GM18526 (cell line): ENCODE results near the gene SLC9A7.

Experiments
- POLR2A ChIP-seq: IDR thresholded peaks from 3 replicates; pipeline ENCODE4 v1.6.1; 2011; ENCODE audit not compliant: insufficient read length; ENCODE audit errors: extremely low read depth

SLC9A7 gene

DNA sequence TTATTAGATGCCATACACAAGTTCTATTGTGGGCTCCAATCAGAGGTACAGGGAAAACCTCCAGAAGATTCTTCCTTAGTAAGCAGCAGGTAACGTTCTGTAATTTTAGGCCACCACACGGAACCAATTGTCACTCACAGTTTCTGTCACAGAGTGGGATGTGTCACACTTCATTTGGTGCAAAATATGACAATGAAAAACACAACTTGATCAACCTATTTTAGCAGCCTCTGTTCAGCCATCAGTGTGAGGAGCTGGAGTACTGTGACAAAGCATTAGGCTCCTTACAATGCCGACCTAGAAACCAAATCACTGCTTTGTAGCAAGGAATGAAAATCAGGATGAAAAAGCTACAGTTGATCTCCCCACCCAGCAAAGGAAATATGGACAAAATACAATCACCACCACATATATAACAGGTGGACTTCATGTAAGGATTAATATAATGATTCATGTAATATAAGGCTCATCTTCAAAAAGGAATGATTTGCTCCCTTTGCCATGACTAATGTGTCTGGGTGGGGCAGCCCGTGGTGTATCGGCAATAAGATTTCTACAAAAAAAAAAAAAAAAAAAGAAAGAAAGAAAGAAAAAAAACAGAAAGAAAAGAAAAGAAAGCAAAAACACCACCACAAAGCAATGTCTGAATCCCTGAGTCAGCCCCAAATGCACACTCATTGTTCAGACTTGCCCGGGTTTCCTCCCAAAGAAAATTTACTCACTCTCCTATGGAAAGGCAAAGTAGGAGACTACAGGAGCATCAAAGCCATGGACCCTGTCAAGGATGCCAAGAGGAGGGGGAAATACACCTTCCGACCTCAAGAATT lies 36.0 kb downstream of the SLC9A7 start:
- no peak for TF ChIP-seq POLR2A

DNA sequence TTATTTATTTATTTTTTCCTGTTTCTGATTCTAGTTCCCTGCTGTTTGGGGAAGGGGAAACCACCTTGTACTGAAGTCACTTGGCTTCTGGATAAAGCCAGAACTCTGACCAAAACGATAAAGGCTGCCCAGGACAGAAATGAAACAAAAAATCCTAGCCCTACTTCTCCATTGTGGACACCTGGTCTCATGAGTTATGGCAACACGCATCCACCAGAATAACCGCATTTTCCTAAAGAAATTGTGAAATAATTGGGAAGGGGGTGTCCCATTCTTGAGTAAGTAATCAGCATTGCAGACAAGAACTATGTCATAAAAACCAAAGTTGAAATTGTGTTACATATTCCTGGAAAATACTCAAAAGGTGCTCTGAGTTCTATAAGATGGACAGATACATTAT lies 42.1 kb downstream of the SLC9A7 start:
- no peak for TF ChIP-seq POLR2A

DNA sequence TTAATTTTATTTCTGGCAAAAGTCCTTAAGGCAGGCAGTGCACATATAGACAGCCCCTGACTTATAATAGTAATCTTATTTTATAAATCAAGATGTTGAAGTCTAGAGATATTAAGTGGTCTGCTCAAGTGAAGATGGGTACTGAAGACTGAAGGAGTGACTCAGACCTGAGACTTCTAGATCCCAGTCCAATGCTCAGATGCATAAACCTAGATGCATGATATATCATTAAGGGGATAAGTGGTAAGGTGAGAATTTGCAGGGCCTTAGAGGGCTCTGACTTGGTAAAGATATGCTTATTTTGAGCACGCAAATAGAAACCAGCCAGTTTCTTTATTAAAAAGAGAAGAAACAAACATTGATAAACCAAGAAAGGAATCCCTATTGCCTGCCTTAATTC lies 42.9 kb downstream of the SLC9A7 start:
- no peak for TF ChIP-seq POLR2A

DNA sequence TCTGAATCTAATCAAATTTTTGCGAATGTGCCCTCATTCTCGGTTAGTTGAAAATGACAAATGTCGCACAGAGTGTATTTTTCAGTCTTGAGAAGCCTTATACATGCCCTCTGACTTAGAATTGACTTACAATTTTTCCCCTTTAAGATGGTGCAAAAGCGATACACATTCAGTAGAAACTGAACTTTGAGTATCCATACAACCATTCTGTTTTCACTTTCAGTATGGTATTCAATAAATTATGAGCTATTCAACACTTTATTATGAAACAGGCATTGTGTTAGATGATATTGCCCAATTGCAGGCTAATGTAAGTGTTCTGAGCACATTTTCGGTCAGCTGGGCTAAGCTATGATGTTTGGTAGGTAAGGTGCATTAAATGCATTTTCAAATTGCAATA lies 43.4 kb downstream of the SLC9A7 start:
- no peak for TF ChIP-seq POLR2A

DNA sequence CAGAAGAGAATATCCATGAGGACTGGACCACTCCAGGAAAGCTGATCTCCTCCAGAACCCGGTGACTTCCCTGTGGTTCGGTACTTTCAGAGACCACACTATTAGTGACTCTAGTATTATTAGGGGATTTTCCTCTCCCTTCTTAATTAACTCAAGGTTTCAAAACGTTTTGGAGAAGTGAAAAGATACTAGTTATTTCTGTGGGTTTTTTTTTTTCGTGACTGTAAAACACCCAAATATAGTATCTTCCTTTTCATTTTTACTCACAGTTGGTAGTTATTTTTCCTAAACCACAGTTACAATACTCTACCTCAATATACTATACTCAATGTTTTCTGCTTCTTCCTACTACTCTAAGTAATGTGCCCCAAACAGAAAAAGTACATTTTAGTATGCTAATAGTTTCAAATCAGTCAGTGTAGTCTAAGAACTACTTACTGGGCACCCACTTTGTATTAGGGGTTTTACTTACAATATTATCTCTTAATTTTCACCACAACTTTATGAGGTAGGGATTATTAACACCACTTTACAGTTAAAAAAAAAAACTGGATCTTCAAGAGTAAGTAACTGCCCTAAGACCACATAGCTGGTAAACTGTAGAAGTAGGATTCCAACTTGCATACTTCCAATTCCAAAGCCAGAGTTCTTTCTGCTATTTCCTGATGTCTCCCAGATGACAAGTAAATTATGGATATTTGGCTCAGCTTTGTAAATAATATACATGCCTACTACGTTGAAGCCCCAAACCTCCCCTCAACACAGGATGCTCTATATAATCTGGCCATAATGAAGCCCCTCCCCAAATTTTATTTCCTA lies 45.0 kb downstream of the SLC9A7 start:
- no peak for TF ChIP-seq POLR2A

DNA sequence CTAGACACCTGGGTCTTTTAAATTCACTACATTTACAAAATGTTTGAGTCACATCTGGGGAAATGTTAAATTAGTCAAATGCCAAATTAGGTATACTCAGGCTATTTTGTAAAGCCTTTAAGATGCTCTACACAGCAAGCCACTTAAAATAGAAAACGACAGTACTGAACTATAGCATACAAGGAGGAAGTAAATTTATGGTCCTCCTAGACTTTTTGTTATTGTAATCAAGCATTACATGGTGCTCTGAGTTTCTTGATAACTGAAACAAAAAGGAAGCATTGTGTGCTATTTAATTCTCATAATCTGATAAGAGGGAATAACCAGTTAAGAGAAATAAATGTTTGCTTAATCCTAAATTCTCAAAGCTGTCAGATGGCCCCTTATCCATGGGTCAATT lies 46.2 kb downstream of the SLC9A7 start:
- TF ChIP-seq POLR2A = no peak

DNA sequence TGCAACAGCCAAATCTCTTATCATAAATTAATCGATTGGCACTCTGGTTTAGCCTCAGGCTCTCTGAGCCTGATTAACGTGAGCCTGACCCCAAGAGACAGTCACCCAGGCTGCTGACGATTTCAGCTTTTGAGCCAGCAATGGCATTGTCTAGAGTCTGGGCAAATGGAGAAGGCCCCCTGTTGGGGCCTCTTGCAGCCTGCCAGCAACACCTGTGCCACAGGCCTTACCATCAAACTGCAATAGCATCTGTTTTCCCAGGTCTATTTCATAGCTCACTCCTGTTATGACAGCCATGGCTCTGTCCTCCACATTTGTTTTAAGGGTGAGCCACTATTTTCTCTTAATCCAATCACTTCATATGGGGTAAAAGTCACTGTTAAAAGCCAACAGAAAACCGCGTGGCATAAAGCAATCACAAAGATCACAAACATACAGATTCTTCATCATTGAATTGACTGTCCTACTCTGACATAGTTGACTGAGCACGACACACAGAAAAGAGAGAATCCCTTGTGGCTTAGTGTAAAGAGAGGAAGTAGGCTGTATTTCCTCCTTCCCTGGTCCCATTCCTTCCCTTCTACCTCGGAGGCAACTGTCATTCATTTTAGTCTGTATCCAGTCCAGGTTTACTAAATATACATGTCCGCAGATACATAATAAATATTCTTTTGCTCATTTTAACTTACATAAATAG lies 47.8 kb downstream of the SLC9A7 start:
- no peak for TF ChIP-seq POLR2A

DNA sequence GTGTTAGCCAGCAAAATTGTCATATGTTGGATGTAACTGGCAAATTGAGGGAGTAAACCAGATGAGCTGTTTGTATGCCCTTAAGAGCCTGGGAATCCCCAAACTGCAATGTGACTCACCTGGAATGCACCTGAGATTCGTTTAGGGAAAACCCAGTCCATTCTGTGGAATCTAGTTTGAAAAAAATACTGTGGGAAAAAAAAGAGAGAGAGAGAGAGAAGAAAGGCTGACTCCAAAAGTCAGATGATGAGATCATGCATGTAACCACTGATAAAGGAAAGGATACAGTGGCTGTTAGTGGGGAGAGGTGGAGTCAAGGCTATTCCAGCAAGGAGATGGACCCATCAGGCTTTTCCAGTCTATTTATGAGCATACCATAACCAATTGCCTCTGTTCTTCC lies 48.5 kb downstream of the SLC9A7 start:
- TF ChIP-seq POLR2A = no peak

DNA sequence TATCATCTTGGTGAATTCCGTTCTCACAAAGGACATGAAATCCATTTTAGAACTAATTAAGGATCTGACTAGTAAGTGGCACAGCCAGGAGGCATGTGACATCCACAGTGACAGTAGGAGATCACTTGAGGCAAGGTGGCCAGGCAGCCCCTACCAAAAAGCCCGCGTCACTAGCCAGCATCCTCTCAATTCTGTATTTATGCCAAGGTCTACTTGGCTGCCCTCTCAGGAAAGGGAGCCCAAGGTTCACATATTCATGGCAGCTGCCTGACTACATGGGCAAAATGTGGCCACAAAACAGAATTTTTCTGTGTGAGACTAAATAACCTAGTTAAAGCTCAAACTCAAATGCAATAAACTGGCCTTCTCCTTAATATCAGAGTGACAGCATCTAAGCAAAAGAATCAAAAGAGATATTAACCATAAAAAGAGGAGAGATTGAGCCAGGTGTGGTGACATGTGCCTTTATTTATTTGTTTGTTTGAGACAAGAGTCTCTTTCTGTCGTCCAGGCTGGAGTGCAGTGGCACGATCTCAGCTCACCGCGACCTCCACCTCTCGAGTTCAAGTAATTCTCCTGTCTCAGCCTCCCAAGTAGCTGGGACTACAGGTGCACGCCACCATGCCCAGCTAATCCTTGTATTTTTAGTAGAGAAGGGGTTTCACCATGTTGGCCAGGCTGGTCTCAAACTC lies 51.5 kb downstream of the SLC9A7 start:
- TF ChIP-seq POLR2A = no peak

DNA sequence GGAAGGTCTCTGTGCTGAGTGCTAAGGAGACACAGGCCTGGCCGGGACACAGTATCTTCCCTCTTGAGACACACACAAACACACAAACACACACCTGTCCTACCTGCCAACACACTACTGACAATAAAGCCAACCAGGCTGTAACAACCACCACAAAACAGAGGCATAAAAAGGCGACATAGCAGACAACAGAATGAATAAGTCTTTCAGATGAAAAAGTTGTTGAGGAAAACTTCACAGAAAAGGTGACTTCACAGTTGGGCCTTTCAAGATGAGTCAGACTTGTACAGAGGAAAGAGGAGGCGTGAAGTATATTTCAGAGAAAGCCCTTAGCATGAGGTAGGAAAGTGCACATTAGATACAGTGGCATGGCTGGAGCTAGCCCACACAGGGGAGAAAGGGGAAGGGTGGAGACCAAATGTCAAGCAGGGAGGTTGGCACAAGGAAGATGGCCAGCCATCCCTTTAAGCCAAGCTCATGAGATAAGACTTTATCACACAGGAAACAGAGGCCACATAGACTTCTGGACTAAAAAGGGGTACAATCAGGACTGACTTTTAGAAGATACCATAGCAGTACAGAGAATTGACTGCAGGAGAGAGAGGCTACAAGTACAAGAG lies 54.0 kb downstream of the SLC9A7 start:
- TF ChIP-seq POLR2A = no peak

DNA sequence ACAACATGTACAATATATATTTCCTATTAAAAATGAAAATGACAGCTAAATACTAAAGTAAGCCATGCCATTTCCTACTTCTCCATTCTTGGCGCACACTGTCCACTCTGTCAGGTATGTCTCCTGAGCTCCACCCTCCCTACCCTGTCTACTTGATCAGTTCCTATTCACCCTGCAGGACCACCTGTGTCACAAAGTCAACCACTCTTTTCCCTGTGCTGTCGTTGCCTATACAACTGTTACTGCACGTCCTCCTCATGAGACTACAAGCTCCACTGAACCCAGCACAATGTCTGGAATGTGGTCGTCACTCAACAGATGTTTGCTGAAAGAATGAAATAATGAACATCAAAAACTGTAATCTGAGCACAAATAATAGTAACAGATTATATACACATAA lies 54.9 kb downstream of the SLC9A7 start:
- TF ChIP-seq POLR2A = no peak

DNA sequence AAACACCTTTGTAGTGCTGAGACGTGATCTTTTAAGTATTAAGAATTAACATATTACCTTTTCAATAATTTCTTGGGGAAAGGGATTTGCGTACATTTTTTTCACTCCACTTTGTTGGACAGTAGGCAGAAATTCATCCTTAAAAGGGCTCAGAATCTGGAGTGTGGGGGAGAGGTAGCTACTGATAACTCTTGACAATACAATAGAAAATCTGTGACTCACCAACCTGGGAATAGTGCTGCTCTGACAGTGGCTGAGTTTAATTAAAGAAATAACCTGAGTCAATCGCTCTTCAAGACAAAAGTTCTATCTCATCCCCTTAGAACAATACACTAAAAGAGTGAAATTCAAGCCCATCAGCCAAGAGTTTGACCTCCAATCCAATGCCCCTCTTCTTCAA lies 60.2 kb downstream of the SLC9A7 start:
- no peak for TF ChIP-seq POLR2A

DNA sequence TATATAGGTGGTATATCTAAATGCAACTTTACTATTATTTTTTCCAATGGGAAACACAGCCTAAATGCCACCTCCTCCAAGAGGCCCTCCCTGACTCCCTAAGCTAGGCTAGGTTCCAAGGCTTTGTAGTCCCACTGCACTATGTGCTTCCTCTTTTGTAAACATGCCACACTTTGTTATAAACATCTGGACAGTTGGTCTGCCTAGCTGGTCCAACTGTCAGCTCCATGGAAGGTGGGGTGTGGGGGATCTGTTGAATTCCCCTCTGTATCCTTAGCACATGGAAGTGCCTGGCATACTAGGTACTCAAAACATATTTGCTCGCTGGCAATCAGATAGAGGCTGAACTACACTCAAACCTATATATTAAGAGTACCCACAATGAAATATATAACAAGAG lies 63.4 kb downstream of the SLC9A7 start:
- no peak for TF ChIP-seq POLR2A

DNA sequence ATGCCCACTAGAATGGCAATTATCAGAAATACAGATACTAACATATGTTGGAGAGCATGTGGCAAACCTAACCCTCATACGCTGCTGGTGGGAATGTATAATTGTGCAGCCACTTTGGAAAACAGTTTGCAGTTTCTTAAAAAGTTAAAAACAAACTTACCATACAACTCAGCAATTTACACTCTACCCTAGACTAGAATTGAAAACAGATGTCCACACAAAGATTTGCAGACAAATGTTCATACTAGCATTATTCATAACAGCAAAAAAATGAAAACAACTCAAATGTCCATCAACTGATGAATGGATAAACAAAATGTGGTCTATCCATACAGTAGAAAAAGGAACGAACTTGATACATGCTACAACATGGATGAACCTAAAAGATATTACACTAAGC lies 64.4 kb downstream of the SLC9A7 start:
- no peak for TF ChIP-seq POLR2A

DNA sequence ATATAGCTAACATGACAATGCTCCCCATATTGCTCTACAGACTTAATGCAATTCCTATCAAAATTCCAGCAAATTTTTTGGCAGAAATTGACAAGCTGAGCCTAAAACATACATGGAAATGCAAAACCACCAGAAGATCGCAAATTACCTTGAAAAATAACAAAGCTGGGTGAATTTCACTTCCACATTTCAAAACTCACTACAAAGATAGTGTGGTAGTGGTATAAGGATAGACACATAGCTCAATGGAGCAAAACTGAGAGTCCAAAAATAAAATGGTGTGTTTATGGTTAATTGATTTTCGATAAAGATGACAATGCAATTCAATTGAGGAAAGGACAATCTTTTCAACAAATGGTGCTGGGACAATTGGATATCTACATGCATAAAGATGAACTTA lies 65.8 kb downstream of the SLC9A7 start:
- TF ChIP-seq POLR2A = no peak
